ENCODE measurements around the gene SH3RF1.

Gene SH3RF1

DNA sequence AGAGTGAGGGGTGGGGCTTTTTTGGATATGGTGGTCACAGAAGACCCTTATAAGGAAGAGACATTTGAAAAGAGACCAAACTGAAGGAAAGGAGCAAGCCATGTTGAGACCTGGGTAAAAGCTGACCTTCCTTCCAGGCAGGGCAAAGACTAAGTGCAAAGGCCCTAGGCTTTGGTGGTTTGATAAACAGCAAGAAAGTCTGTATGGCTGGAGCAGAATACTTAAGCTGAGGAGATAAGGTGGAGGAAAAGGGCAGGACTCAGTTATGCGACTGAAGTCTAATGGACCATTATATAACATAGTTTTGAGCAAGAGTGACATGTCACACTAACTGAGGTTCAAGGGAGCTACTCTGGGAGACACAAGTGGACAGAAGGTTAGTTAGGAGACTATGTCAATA lies 20.0 kb downstream of the SH3RF1 start:
- no peak for DNase-seq

DNA sequence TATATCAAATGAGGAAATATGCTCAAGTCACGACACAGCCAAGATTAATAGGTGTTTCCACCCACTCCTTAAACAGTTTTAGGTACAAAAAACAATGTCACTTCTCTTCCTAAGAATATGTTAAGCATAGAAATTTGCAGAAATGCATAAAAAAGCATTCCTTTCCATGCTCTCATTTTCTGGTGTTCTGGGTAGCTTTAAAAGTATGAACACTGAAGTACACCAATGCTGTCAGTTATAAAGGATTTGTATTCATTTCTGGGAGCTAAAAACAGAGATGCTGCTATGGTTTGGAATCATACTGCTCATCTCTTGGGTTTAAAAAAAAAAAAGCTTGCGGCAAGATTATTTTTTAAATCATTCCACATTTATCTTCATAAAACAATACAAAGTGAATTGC lies 20.8 kb downstream of the SH3RF1 start:
- DNase-seq = no peak

DNA sequence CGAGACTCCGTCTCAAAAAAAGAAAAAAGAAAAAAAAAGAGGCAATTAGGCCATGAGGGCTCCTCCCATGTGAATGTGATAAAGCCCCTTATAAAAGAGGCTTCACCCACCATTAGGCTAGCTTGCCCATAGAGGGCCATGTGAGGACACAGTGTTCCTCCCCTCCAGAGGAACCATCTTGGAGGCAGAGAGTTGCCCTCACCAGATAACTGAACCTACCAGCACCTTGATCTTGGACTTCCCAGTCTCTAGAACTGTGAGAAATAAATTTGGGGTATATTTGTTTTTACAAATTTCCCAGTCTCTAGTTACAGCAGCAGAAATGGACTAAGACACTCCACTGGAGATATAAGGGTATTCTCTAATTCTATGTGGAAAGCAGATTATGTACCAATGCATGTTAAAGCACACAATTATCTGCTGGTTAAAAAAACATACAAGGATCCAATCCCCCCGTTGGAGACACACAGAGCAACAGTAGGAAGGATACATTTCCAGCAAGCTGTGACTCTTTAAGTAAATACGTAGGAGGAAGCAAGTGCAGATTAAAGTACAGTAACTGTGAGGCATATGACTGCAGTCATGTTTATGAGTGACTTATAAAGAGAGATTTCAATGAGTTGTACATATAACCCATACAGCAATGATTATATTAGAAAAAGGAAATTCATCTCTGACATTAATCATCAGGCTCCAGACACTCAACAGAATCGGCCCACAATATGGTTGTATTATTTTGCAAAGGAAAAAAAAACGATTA lies 21.4 kb downstream of the SH3RF1 start:
- peak; percentile 18 for DNase-seq

DNA sequence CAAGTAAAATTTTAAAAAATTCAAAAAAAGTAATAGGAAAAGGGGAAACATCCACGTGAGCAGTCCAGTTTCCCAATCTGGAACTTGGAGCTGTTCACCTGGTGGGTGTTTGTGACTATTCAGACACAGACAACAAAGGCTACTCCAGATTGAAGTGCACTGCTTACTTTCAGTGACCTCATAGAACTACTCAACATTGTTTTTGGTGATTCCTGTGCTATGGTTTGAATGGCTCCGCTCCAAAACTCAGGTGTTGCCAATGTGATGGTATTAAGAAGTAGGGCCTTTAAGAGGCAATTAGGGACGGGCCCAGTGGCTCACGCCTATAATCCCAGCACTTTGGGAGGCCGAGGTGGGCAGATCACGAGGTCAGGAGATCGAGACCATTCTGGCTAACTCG lies 22.1 kb downstream of the SH3RF1 start:
- DNase-seq = no peak

DNA sequence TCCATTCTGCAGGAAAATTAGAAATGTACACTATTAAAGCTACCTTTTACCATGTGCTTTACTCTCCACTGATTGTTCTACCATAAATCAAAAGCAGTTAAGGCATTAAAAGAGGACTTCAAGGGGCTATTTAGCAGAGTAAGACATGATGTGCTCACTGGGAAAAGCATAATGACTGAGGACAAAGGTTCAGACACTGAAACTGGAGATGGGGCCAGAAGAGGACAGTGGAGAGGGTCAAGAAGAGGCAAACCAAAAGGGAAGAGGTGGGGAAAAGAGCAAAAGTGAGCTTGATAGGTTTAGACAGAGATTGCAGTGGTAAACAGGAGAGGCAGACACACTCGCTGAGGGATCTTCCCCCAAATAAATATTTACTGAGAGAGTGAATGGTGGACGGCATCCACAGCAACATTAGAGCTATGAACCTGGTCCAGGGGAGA lies 23.8 kb downstream of the SH3RF1 start:
- DNase-seq = no peak

DNA sequence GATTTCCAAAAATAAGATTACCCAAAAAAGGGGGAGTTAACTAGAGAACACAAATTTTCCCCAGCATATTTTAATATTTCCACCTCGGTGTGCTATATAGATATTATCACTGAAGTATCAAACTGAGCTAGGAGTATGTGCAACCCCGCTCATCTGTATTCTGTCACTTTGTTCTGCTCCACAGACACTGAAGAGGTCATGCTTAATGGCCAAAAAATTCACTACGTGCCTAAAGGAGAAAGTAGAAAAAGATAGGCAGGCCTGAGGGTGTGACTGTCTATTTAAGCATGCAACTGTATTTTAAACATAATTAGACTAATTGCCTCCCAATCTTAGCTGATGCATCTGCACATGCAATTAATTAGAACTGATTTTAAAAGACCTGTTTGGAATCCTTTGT lies 24.5 kb downstream of the SH3RF1 start:
- no peak for DNase-seq

DNA sequence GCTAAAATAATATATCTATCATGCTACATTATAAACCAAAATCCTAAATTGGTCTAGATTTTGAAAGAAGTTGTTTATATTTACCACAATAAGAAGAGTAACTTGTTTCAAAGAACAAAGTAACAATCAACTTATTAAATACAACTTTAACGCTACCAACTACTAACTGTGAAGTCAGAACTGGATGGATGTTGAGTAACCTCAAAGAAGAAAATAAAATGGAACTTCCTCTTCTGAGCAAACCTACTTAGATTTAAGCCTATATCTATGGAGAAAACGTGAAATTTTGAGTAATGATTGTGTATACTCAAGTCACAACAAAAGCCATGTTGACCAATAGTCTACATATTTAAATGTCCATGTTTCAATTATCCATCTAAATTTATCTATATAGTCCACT lies 25.7 kb downstream of the SH3RF1 start:
- DNase-seq = peak; percentile 54

DNA sequence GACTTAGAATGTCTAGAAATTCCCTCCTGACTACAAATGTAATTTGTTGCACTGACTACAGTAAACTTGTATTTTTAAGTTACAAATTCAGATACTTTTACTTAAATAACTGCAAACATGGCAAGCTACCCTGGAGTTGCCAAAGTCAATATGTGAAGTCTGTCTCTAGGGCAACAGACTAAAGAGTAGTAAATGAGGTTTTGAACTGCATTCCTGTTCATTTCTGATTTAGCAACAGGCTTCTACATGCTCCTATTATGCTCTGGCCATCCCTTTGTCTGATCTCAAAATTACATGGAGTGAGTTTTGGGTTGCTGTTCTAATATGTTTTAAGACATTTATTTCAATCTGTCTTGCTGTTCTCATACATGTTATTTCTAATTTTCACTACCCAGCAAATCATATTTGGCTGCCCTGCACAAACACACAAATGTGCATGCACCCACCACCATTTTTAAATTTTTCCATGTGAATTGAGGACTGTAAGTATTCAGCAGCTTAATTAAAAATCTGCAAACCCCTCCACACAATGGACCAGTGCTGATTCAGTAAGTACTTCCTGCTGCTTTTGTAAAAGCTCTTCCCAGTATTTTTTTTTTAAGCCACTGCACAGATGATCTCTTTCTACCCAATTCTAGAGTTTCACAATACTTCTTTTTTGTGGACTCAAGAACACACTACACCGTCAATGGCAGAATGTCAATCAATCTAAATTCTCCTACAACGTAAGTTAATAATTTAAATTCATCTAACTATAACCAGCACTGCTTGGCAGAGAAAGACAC lies 26.7 kb downstream of the SH3RF1 start:
- no peak for DNase-seq

DNA sequence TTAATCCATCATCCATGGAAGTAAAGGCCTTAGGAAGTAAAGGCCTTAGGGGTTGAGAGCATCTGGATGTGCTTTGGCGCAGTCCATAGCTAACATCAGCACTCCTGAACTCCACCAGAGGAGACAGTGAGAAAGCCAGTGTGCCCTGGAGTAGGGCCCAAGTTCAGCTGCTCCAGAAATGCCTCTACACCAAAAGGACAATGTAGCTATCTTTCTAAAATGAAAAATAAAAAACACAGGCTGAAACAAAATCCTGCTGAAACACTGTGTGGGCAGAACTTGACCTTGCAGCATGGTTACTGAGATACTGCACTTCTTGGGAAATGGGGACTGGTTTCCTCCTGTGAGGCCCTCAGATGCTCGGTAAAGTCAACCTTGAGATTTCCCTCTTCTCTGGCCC lies 29.3 kb downstream of the SH3RF1 start:
- DNase-seq = peak; percentile 11

DNA sequence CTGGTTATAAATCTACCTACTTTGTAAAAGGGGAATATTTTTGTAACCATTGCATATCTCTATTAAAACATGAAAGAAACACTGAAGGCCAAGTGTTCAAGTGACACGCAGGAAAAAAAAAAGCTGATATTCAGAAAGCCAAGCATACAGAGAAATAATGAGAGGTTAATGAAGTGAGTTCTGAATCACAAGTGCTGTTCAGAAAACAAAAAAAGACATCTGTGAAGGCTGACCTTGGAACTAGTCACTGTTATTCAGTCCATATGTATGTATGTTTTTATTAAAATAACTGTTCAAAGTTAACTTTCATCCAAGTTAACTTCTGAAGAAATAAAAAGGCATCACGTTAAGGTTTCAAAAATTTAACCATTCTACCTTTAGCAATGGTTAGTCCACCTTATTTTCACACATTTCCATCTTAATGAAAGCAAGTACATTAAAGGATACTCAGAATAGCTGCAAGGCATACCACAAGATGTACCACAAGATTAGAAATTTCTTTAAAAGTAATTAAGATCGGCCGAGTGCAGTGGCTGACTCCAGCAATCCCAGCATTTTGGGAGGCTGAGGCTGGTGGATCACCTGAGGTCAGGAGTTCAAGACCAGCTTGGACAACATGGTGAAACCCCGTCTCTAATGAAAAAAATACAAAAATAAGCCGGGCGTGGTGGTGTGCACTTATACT lies 31.4 kb downstream of the SH3RF1 start:
- DNase-seq = no peak

DNA sequence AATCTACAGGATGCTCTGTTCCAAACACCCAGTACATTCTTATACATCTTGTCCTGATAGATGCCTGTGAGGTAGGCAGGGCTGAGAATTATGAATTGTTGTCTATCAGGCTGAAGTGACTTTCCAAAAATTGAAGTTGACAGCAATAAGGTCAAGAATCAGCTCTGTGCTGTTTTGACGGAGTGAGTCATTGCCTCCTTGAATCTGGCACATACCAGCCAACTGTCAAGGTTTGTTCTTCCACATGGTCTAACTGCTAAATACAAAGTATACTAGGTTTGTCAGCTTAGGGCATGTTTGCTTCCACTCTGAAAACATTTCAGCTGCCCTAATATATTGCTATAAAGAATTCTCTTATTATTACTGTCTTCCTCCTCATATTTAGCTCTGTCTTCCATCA lies 32.3 kb downstream of the SH3RF1 start:
- DNase-seq = no peak

DNA sequence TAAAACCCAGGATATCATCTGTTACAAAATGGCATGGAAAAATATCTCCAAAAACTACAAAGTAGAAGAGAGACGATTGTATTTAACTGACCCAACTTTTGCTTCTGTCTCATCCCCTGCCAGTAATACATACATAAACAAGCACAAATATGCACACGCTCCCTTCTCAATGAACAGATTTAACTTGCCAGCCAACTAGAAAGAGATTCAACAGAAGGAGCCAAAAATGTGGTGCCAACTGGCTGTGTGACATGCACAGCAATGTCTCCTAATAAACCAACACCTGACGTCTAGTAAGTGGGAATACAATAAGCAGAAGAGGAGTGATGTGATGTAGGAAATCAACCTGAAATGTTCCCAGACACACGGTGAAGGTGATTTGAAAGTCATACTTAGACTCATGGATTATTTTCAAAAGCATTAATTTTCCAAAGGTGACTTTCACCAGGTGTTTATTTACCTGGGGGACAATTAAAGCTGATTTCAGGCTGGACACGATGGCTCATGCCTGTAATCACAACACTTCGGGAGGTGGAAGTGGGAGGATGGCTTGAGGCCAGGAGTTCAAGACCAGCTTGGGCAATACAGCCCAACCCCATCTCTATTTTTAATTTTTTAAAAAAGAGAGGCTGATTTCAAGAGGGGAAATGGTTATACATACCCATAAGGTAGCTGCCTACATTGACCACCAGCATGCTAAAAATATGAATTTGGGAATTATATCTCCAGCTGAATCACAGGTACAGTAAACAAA lies 33.7 kb downstream of the SH3RF1 start:
- DNase-seq = no peak

DNA sequence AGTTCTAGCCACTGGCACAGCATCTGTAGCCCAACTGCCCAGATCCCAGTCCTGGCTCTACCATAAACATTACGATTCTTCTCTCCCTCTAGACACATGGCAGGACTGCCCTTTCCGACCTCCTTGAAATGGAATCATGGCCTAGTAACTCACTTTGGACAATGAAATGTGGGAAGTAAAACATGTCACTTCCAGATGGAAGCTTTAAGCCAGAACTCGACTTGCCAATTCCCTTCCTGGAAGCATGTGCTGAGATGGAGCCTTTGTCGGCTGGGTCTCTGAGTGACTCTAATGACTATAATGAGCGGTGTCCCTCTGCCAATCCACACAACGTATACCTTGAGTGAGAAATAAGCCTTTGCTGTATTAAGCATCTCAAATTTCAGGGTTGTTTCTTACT lies 34.7 kb downstream of the SH3RF1 start:
- DNase-seq = no peak

DNA sequence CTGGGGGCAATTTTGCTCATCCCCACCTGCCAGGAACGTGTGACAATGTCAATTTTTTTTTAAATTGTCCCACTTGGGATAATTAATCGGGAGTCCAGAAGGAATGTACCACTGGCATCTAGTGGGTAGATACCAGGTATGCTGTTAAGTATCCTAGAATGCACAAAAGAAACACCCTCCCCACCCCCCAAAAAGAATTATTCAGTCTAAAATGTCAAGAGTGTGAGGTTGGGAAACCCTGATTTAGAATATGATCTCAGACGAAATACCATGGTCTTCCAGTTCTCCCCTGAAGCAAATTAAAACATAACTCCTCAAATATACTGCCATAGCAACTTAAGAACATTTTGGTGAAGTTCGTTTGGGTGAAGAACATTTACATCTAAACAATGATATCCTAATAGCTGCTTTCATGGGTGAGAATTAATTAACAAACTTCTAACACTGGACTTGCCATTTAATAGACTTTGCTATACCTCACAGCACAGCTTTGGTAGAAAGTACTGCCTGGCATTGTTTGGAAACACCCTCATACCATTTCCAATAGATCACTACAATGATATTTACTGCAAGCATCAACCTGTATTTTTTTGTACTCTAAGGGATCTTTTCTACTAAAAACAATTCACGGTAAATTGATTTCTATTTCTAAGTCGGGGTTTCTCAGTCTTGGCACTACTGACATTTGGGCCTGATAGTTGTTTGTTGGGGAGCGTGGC lies 36.5 kb downstream of the SH3RF1 start:
- DNase-seq = no peak

DNA sequence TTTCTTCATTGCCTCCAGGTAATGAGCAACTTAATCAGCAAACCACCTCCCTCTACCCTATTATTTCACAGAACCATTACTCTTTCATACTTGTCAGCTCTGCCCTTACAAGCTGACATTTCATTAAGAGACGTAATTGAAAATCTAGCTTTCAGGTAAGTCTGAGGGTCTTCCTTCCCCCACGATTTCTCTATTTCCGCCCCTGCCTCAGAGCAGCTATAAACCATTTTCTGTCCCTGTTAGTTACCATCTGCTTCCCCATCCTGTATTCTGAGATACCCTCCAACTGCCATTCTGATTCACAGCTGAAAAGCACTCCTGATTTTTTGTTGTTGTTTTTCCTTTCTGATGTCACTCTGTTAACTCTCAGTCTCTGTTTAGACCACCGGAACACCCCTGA lies 37.1 kb downstream of the SH3RF1 start:
- no peak for DNase-seq

DNA sequence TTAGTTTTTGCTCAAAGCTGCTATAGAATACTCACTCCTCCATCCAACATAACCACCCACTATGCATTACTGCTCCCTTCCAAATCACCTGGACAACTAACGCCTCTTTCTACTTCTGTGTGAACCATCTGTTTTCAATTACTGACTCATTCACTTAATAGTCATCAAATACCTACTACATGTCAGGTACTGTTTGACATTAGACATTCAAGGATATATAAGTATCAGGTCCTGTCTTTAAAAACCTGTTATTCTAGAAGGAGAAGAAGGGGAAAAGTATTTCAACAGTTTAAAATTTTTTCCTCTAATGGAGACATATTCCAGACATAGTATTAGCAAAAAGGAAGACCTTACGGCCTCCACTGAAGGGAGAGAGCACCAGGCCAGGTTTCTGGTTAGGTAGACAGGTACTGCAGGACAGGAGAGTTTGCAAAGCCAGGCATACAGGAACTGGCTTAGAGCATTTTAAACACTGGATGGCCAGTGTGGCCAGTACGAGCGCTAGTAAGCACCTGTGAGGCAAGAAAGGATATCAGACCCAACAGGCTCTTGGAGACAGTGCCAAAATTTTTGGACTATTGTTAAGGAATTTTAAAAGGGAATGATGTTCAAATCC lies 39.0 kb downstream of the SH3RF1 start:
- no peak for DNase-seq

DNA sequence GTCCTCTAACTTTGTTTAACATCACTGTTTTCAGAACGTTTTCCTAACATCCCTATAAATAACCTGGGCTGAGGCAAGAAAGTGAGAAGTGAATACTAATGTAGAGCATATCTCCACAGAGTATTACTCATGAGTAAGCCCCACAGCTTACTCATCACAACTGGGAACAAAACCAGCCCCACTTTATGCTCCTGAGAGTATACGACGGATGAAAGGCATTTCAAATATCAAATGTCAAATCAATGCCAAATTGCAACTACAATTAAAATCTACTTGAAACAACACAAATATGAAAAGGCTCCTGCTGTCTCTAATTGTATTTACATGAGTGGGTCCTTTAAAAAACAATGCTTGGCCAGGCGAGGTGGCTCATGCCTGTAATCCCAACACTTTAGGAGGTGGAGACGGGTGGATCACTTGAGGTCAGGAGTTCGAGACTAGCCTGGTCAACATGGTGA lies 41.2 kb downstream of the SH3RF1 start:
- peak; percentile 66 for DNase-seq

DNA sequence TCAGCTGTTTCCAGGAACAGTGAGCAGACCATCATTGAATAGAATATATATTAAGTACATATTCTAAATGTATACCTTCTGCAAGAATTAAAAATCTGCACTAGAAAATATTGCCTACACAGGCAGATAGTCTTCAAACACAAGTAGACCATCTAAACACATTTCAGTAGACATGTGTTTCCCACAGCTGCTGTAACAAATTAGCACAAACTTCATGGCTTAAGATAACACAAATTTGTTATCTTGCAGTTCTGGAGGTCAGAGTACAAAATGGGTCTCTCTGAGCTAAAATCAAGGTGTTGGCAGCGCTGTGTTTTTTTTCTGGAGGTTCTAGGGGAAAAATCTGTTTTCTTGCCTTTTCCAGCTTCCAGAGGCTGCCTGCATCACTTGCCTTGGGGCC lies 42.7 kb downstream of the SH3RF1 start:
- DNase-seq = no peak

DNA sequence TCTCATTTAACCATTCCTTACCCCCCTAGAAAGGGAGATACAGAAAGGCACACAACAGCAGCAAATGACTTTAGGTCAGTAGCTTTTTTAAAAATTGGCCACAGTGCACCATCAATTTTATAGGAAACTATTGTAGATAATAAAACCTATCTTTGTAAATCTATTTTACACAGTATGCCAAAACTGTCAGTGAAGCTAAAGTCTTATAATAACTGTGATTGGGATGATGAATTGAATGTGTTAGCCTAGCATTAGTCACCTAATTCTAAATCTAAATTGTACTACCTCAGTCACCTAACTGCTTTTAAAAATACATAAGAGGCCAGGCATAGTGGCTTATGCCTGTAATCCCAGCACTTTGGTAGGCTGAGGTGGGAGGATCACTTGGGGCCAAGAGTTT lies 44.2 kb downstream of the SH3RF1 start:
- no peak for DNase-seq

DNA sequence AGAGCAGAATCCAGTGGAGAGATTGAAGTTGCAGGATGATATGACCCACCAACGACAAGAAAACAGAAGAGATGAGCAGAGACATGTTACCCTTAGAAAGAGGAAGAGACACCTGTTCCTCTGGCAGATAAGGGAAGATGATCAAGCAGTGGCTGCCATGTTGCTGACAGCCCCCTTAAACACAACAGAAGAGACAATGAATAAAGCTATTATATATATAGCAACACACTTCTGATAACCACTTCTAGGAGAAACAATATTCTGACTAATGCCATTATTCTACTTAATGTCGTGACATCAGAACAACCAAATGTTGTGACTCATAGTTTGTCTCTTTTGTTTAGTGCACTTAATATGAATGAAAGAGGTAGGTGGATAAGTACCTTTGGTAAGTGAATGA lies 44.9 kb downstream of the SH3RF1 start:
- DNase-seq = peak; percentile 9

DNA sequence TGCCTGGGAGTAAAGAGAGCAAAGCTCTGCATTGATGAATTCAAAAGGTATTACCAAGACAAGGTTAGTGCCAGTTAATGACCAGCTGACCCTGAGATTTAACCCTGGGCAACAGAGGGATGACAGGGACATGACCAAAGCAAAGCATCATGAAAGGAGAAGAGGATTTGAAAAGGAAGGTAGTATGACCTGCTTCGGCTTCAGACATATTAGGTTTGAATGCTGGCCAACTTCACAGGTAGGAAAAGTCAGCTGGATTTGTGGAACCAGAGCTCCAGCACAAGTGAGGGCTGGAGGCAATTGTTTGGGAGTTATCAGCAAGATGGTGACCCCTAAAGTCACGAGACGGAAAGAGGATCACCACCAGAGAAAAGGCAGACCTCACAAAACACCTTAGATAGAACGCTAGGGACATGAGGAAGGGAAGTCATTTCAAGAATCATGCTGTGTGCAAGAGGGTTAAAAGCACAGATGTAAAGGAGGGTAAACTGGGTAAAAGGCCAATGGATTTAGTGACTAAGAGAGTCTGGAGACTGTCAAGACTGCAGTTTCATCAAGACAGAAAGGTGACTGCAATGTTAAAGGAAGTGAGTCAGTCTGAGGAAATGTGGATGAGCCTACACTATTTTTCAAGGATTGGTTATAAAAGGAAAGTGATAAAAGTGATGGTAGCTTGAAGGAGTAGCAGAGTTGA lies 45.6 kb downstream of the SH3RF1 start:
- DNase-seq = peak; percentile 83

Data from inflammatory macrophage treated with lipopolysaccharide for 4 hours (primary cell).